ENCODE results near the gene HSPB6.

Gene HSPB6

GRCh38 chr19:35713506-35713850 lies 43.4 kb downstream of the HSPB6 start:
- H3K4me1 Mint-ChIP-seq: peaks cover 57% of the 10 kb centered on the region
- DNase-seq (ENCODE audit: low spot score in 2 of 2) (no peak), ATAC-seq (no peak)
- H3K27ac Mint-ChIP-seq: peak overlapping the region; percentile 99
- peaks cover 81% of the 10 kb centered on the region for H3K36me3 Mint-ChIP-seq
- no peaks in the 10 kb centered on the region for H3K9me3 Mint-ChIP-seq
- peak overlapping the region; percentile 99 for H3K4me3 Mint-ChIP-seq

DNA sequence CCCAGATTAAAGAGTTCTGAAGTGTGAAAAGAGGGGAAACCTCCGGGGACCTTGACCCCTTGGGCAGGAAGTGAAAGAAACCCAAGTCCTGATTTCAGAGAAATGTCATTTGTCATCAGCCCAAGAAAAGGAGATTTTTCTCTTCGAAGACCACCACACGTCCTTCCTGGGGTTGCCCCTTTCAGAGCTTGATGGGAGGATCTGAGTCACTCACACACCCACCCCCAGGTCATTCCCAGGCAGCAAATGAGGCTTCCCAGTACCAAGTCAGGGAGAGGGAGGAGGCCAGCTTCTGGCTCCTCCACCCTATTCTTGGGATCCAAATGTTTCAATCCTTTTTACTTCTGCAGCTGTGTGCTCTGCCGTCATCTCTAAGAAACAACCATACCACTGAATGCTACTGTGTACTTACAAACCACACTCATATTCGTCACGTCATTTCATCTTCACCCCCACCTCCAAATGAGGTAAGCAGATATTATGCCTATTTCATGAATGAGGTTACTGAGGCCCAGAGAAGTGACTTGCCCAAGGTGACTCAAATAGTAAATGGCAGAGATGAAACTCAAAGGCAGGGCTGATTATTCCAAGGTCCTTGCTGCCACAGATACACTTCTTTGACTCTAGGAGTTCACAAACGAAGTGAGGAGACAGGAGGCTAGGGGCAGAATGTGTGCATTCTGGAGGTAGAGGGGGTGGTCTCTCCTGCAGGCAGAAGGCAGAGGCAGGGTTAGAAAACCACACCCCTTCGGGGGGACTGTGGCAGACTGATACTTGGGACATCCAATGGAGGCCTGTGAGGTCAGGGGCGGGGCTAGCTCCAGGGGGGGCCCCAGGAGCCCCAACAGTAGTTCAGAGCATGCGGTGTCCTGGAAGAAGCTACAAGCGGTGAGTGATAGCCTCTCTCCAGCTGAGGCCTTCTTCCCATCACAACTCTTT lies 44.0 kb downstream of the HSPB6 start:
- H3K4me1 Mint-ChIP-seq: peaks cover 56% of the 10 kb centered on the region

GRCh38 chr19:35710784-35711723 lies 45.8 kb downstream of the HSPB6 start:
- peak; percentile 65 for ATAC-seq
- H3K4me1 Mint-ChIP-seq: peaks cover 47% of the 10 kb centered on the region
- peaks cover 58% of the 10 kb centered on the region for H3K36me3 Mint-ChIP-seq
- peak overlapping the region; percentile 99 for H3K4me3 Mint-ChIP-seq
- DNase-seq (ENCODE audit: low spot score in 2 of 2): peak; percentile 59 to 90
- H3K9me3 Mint-ChIP-seq: no peaks in the 10 kb centered on the region
- H3K27ac Mint-ChIP-seq: peak overlapping the region; percentile 99

More for the DNA sequence above, 44.0 kb downstream of the HSPB6 start:
- ATAC-seq (peak; percentile 68), DNase-seq (ENCODE audit: low spot score in 2 of 2) (peak; percentile 68 to 93)
- Mint-ChIP-seq H3K27ac (peak overlapping the region; percentile 99), H3K4me3 (peak overlapping the region; percentile 99), H3K9me3 (no peaks in the 10 kb centered on the region), H3K36me3 (peaks cover 76% of the 10 kb centered on the region)

- Mint-ChIP-seq H3K9me3 (no peaks in the 10 kb centered on the region), H3K36me3 (peaks cover 32% of the 10 kb centered on the region), H3K4me3 (no peak overlapping the region), H3K27ac (no peak overlapping the region), H3K4me1 (peaks cover 31% of the 10 kb centered on the region)
- DNase-seq (ENCODE audit: low spot score in 2 of 2): no peak
- no peak for ATAC-seq
These were observed 48.4 kb downstream of the HSPB6 start for GRCh38 chr19:35708391-35708790.

Data from stimulated activated effector memory CD8-positive, alpha-beta T cell treated with anti-CD3 and anti-CD28 coated beads, Interleukin-12 subunit alpha, Interleukin-12 subunit beta, amount 100 ng/mL, for 72 hours (primary cell).